ENCODE data around the gene PLXDC2. TPM values are rescaled to one million over a fixed set of nuclear protein-coding genes. Genes with fewer than 3 reads are reported as not detected.

Gene PLXDC2
- total and polyA plus RNA-seq, 2 experiments from 2014 or later: 39.9 to 52.2 TPM

DNA sequence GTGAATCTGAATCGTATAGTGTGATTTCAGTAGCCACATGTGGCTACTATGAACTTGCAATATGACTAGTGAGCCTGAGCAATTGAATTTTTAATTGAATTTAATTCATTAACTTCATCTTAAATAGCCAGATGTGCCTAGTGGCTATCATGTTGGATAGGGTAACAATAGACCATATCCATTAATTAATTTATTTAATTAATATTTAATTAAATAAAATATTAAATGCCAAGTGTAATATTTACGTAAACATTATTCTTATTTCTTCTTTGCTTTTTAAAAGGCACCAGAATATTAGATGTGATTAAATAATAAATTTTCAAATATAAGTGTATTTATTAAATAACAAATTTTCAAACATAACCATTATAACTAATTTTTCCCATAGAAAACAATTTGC is 354.4 kb downstream of the PLXDC2 start:
- Histone ChIP-seq H3K9me3 (ENCODE audit: low read depth) (no peaks in the 10 kb centered on the region), H3K79me2 (no peaks in the 10 kb centered on the region), H3K36me3 (replicated peaks; ENCODE audit: insufficient read depth, low read depth) (no peaks in the 10 kb centered on the region), H4K20me1 (ENCODE audit: insufficient read depth, poor library complexity, severe bottlenecking) (no peaks in the 10 kb centered on the region), H3K4me1 (ENCODE audit: insufficient read depth) (no peaks in the 10 kb centered on the region), H3K27me3 (no peaks in the 10 kb centered on the region), H3K27ac (no peak overlapping the region), H3K4me3 (no peak overlapping the region), H3K4me2 (no peak overlapping the region), H2AFZ (no peak overlapping the region), H3K9me2 (replicated peaks; ENCODE audit: insufficient read depth) (no peaks in the 10 kb centered on the region)
- TF ChIP-seq EZH2phosphoT487 (IDR thresholded peaks at IDR 0.05; ENCODE audit: low read depth, severe bottlenecking, unreplicated experiment) (no peak), EZH2 (IDR thresholded peaks at IDR 0.05; ENCODE audit: borderline replicate concordance) (no peak)
- TF ChIP-seq, protein P1, sequence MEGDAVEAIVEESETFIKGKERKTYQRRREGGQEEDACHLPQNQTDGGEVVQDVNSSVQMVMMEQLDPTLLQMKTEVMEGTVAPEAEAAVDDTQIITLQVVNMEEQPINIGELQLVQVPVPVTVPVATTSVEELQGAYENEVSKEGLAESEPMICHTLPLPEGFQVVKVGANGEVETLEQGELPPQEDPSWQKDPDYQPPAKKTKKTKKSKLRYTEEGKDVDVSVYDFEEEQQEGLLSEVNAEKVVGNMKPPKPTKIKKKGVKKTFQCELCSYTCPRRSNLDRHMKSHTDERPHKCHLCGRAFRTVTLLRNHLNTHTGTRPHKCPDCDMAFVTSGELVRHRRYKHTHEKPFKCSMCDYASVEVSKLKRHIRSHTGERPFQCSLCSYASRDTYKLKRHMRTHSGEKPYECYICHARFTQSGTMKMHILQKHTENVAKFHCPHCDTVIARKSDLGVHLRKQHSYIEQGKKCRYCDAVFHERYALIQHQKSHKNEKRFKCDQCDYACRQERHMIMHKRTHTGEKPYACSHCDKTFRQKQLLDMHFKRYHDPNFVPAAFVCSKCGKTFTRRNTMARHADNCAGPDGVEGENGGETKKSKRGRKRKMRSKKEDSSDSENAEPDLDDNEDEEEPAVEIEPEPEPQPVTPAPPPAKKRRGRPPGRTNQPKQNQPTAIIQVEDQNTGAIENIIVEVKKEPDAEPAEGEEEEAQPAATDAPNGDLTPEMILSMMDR (IDR thresholded peaks at IDR 0.05; ENCODE audit: poor library complexity): no peak
- no peak for DNase-seq (ENCODE audit: low spot score)
- 97% methylated on average over 2 of the region's 2 CpGs for WGBS (ENCODE audit: low lambda C conversion rate, missing lambda C conversion rate)

DNA sequence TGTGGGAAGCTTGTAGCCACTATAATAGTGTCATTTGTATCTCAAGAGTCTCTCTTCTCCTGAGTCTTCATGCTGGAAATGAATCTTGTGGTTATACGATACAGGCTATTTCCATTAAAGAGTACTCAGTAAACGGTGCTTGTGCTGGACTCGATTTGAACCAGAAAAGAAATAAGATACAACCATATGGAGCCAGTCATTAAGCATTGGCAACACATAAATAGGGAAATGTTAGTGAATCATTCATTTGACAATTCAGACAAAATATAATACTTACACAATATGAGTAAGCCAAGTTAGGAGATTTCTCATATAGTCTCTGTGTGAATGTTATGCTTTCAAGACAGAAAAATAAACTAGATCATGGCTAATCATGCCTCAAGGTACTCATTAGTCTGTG is 356.8 kb downstream of the PLXDC2 start:
- H3K4me1 ChIP-seq (ENCODE audit: insufficient read depth): no peaks in the 10 kb centered on the region
- H4K20me1 ChIP-seq (ENCODE audit: insufficient read depth, poor library complexity, severe bottlenecking): no peaks in the 10 kb centered on the region
- no peak for TF ChIP-seq EZH2phosphoT487 (IDR thresholded peaks at IDR 0.05; ENCODE audit: low read depth, severe bottlenecking, unreplicated experiment)
- TF ChIP-seq, protein P1 (IDR thresholded peaks at IDR 0.05; ENCODE audit: poor library complexity): no peak
- no peak for TF ChIP-seq EZH2 (IDR thresholded peaks at IDR 0.05; ENCODE audit: borderline replicate concordance)
- no peaks in the 10 kb centered on the region for H3K9me2 ChIP-seq (replicated peaks; ENCODE audit: insufficient read depth)
- H3K4me3 ChIP-seq: no peak overlapping the region
- no peak overlapping the region for H3K27ac ChIP-seq
- WGBS (ENCODE audit: low lambda C conversion rate, missing lambda C conversion rate): 60% methylated on average over 3 of the region's 3 CpGs
- no peak overlapping the region for H3K4me2 ChIP-seq
- H3K27me3 ChIP-seq: no peaks in the 10 kb centered on the region
- H3K9me3 ChIP-seq (ENCODE audit: low read depth): no peaks in the 10 kb centered on the region
- no peak overlapping the region for H2AFZ ChIP-seq
- no peak for DNase-seq (ENCODE audit: low spot score)
- no peaks in the 10 kb centered on the region for H3K36me3 ChIP-seq (replicated peaks; ENCODE audit: insufficient read depth, low read depth)
- H3K79me2 ChIP-seq: no peaks in the 10 kb centered on the region

DNA sequence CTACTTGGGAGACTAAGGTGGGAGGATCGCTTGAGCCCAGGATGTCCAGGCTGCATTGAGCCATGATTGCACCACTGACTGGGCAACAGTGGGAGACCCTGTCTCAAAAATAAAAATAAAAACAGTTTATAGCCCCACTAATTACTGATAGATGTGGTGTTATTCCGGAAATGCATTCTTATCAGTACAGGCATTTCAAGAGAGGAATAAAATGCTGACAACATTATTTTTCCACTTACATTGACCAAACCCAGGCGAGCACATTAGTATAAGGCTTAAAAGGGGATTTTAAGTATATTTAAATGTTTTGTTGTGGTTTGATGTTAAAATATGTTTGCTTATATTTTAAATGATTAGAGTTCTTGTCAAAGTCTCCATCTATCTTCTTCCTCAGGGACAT is 359.5 kb downstream of the PLXDC2 start:
- Histone ChIP-seq H2AFZ (no peak overlapping the region), H3K4me2 (no peak overlapping the region), H3K4me1 (ENCODE audit: insufficient read depth) (no peaks in the 10 kb centered on the region), H3K36me3 (replicated peaks; ENCODE audit: insufficient read depth, low read depth) (no peaks in the 10 kb centered on the region), H3K4me3 (no peak overlapping the region), H3K27me3 (no peaks in the 10 kb centered on the region), H3K9me2 (replicated peaks; ENCODE audit: insufficient read depth) (no peaks in the 10 kb centered on the region), H4K20me1 (ENCODE audit: insufficient read depth, poor library complexity, severe bottlenecking) (no peaks in the 10 kb centered on the region), H3K79me2 (no peaks in the 10 kb centered on the region), H3K27ac (no peak overlapping the region), H3K9me3 (ENCODE audit: low read depth) (no peaks in the 10 kb centered on the region)
- WGBS (ENCODE audit: low lambda C conversion rate, missing lambda C conversion rate): 93% methylated on average over 3 of the region's 3 CpGs
- DNase-seq (ENCODE audit: low spot score): no peak
- TF ChIP-seq, protein P1 (IDR thresholded peaks at IDR 0.05; ENCODE audit: poor library complexity): no peak
- TF ChIP-seq EZH2phosphoT487 (IDR thresholded peaks at IDR 0.05; ENCODE audit: low read depth, severe bottlenecking, unreplicated experiment) (no peak), EZH2 (IDR thresholded peaks at IDR 0.05; ENCODE audit: borderline replicate concordance) (no peak)

DNA sequence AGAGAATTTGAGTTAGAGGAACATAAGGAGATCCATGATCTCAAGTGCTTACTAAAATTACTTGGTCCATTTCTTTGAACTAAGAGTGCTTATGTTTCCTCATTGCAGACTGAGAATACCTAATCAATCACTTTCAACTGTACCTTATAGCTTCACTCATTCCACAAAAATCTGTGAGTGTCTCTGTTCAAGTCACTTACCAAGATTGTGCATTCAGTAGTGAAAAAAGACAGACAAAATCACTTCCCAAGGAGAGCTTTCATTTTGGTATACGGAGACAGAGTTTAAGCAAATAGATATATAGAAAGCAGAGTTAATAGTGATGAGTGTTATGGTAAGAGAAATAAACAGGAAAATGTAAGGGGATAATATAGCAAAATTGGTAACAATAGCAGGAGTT is 364.5 kb downstream of the PLXDC2 start:
- no peaks in the 10 kb centered on the region for H3K9me2 ChIP-seq (replicated peaks; ENCODE audit: insufficient read depth)
- no peak for DNase-seq (ENCODE audit: low spot score)
- no peaks in the 10 kb centered on the region for H3K9me3 ChIP-seq (ENCODE audit: low read depth)
- no peak overlapping the region for H2AFZ ChIP-seq
- H3K79me2 ChIP-seq: no peaks in the 10 kb centered on the region
- H3K27me3 ChIP-seq: no peaks in the 10 kb centered on the region
- H3K4me1 ChIP-seq (ENCODE audit: insufficient read depth): no peaks in the 10 kb centered on the region
- H3K4me2 ChIP-seq: no peak overlapping the region
- TF ChIP-seq, protein P1 (IDR thresholded peaks at IDR 0.05; ENCODE audit: poor library complexity): no peak
- no peak for TF ChIP-seq EZH2 (IDR thresholded peaks at IDR 0.05; ENCODE audit: borderline replicate concordance)
- no peak for TF ChIP-seq EZH2phosphoT487 (IDR thresholded peaks at IDR 0.05; ENCODE audit: low read depth, severe bottlenecking, unreplicated experiment)
- no peaks in the 10 kb centered on the region for H3K36me3 ChIP-seq (replicated peaks; ENCODE audit: insufficient read depth, low read depth)
- 86% methylated on average over 1 of the region's 1 CpG for WGBS (ENCODE audit: low lambda C conversion rate, missing lambda C conversion rate)
- no peak overlapping the region for H3K27ac ChIP-seq
- H4K20me1 ChIP-seq (ENCODE audit: insufficient read depth, poor library complexity, severe bottlenecking): no peaks in the 10 kb centered on the region
- H3K4me3 ChIP-seq: no peak overlapping the region

All from hepatocyte (in vitro differentiated cells).